RKO (cell line): ENCODE data around the gene CYP26B1.
"Not testable (repeated sequence)": the region's sequence is repeated elsewhere in the genome, so short reads cannot be mapped to it uniquely, and the experiment has no call there.

Source experiments
- DNase-seq: peaks from one replicate; pipeline ENCODE4 v3.0.0-alpha.2; 2016; ENCODE audit warnings: low spot score

CYP26B1 gene

GRCh38 chr2:72109291-72109690, 38.4 kb downstream of the CYP26B1 start:
- no peak for DNase-seq

- DNase-seq = no peak
These were observed 39.5 kb downstream of the CYP26B1 start for GRCh38 chr2:72108121-72108520.

DNA sequence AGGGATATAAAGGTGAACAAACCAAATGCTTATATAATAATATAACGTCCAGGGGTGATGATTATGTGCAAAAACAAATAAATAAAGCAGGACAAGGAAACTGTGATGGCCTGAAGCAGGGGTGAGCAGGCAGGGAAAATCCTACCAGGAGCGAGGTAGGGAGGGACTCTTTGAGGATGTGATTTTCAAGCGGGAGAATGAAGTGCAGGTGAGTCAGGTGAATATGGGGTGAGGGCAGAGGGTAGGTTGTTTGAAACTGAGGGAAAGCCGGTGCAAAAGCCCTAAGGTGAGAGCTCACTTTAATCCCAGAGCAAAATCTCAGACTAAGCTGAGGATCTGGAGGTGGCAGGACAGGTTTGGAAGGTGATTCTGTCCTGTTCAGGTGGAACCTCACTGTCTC, 40.7 kb downstream of the CYP26B1 start:
- DNase-seq = no peak

DNA sequence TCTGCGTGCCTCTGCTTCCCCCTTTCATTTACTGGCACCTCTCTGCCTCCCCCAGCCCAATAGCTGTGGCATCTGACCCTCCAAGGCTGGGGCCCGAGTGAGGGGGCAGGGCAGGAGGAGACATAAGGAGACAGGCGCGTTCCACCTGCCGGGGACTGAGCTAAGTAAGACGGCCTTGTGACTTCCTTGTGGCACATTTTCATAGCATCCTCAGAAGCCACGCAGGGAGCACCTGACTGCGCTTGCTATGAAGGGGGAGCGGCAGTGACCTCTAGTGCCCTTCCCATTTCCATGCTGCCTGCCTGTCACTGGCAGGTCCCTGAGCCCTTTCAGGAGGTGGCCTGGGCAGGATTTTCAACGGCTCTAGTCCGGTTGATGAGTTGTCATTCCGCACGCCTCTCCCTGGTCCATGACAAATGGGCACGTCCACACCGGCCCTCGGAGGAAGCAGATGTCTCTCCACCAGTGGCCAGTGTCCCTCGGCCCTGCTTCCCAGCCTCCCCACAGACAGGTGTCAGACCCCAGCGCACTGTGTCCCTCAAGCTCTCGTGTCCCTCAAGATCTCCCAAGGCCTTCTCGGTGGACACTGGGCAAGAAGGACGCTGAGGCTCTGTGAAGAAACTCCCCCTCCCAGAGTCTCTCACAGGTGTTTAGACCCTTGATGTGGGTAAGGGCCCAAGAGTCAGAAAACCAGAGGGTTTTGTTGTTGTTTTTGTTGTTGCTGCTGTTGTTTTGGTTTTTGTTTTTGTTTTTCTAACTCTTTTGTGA, 42.7 kb downstream of the CYP26B1 start:
- no peak for DNase-seq

- no peak for DNase-seq
These were observed 44.0 kb downstream of the CYP26B1 start for GRCh38 chr2:72103690-72104089.

DNA sequence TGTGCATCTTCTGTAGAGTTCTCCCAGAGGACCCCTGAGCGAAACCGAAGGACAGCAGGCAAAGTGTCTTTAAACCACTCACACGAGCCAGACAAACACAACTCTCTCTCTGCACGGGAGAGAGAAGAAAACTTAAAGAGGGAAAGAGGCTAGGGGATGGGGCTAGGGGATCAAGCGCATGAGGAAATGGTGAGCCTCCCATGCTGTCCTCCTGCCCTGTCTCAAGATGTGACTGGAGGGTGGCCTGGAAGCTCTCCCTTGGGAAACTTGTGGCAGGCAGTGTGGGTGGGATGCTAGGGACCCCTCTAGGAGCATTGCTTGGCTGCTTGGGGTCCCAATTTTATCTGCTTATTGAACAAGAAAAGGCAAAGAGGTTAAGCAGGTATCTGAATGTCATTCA, 44.5 kb downstream of the CYP26B1 start:
- DNase-seq = no peak

- DNase-seq = no peak
These were observed 48.7 kb downstream of the CYP26B1 start for GRCh38 chr2:72098935-72099334.

- DNase-seq = no peak
These were observed 50.4 kb downstream of the CYP26B1 start for GRCh38 chr2:72097276-72097675.

DNA sequence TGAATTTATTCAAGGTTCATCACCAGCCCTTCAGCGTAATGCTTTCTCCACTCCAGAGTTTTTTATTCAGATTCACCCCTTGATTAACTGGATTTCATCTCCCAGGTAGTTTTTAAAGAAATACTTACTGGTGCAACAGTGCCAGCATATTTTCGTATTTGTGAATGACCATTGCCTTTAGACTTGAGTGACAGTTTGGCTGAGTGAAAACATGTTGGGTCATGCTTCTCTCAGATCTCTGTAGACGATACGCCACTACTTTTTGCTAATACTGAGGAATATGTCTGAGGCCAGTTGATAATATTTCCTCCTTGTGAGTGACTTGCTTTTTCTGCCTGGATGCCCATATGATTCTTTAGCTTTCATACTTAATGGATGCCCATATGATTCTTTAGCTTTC, 51.5 kb downstream of the CYP26B1 start:
- no peak for DNase-seq

DNA sequence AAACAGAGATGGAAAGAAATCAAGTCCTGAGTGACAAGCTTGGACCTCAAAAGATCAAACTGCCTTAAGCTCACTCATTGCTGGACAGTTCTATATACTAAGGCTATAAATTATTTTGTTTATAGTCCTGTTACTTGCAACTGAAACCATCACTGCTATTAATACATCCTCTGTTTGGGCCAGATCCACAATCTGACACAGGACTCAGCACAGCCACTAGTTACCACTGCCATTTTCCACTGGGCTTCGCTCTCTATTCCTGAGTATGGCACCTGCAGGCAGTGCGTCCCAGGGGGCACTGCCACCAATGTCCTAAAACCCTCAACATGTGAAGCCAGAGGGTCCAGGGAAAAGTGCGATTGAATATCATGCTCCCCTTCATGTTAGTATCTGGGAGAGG, 52.3 kb downstream of the CYP26B1 start:
- DNase-seq = no peak

- DNase-seq = no peak
These were observed 53.0 kb downstream of the CYP26B1 start for GRCh38 chr2:72094701-72095100.

DNA sequence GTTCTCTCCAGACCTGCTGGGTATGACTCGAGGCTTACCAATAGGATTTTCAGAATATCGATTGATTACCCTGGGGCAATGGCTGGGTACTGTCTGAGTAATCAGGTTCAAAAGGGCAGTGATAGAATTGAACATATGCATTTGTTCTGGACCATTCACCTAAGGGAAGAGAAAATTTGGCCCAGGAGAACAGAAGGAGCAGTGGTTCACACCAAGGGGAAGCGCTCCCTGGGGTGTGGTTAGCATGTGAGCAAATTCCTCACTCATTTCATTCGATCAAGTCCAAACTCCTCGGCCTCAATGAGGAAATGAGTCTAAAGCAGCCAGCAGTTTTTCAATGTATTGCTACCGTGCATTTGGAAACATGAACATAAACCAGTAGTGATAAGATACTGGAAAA, 55.6 kb downstream of the CYP26B1 start:
- no peak for DNase-seq

DNA sequence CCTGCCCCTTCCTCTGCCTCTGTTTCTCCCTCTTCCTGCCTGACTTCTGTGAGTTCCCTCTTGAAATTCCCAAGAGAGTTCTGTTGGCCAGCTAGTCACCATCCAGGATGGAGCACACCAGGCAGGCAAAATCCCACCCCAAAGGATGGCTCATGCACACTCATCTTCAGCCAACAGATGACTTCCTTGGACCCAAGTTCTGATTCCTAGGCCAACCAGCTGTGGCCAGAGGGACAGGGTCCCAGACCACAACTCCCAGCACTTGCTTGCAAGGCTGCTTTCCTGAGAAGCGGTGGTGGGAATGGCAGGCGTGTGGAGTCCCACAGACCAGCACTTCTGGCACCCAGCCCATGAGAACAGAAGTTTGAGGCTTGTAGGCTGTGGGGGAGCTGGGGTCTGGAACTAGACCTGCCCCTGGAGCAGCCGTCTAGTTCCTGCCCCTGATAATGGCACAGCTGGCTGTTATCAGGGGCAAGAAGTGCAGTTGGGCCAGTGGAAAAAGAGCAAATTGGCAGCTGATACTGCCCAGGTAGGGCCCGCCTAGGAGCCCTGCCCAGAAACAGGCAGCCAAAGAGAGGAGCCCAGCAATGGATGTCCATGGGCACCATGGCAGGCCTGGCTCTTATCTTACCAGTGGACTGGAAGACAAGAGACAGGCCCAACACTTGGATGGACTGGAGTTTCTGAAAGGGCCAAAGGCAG, 56.7 kb downstream of the CYP26B1 start:
- no peak for DNase-seq

GRCh38 chr2:72090271-72090720, 57.4 kb downstream of the CYP26B1 start:
- no peak for DNase-seq

- DNase-seq = no peak
These were observed 58.1 kb downstream of the CYP26B1 start for GRCh38 chr2:72089537-72089936.

DNA sequence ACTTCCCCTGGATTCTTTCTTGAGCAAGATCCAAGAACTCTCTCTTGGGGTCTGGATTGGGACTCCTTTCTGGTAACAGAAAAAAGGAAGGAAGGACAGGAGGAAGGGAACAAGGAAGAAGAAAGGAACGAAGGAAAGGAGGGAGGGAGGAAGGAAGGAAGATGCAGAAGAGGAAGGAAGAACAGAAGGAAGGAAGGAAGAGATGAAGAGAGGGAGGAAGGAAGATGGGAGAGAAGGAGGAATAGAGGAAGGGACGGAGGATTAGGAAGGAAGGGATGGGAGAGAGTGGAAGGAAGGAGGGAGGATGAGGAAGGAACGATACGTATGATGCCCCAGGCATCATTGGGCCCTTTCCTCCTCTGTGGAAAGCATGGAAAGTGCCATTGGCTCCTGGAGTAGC, 58.6 kb downstream of the CYP26B1 start:
- no peak for DNase-seq

GRCh38 chr2:72086871-72087633, 60.6 kb downstream of the CYP26B1 start:
- DNase-seq = not testable (repeated sequence)

- no peak for DNase-seq
These were observed 62.1 kb downstream of the CYP26B1 start for GRCh38 chr2:72085513-72085912.

DNA sequence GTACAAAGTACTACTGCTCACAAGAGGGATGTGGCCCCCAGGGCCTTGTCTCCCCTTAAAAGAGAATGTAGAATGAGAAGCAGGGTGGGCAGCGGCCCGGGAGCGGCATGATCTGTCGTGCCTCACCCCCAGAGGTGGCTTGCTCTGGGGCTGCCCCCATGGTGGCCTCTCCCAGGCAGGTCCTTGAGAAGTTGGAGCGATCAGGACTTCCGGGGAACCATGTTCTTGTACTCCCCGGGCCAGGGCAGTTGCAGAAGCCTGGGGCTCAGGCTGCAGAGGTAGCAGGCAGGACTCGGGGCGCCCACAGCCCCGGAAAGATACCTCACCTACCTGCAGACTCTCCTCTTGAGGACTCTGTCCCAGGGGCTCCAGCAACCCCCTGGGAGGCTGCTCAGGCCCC, 62.6 kb downstream of the CYP26B1 start:
- DNase-seq = no peak

- DNase-seq = no peak
These were observed 63.1 kb downstream of the CYP26B1 start for GRCh38 chr2:72084584-72084976.

- no peak for DNase-seq
These were observed 63.7 kb downstream of the CYP26B1 start for GRCh38 chr2:72083751-72084583.

DNA sequence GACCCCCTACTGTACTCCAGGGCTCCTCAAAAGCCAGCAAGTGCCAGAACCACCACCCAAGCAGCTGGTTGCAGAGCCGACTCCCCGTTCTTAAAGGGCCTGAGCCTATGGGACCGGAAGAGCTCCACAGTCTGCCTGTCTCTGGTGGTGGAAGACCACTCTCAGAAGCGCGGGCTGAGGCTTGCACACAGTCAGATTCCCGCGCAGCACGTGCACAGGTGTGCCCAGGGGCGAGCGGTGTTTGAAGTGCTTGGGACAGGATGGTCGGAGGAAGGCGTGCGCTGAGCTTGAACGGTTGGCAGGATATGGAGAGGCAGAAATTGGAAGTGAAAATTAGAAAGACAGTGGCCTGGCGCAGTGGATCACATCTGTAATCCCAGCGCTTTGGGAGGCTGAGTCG, 64.8 kb downstream of the CYP26B1 start:
- no peak for DNase-seq
